HEK293 (cell line): ENCODE results near the gene RASSF9.

Source experiments
- BCL11A ChIP-seq: fragments of 450-650 bp; formaldehyde crosslinking; IDR thresholded peaks from 2 replicates; pipeline ENCODE4 v1.5.1; 2016; ENCODE audit warnings: low read depth, missing biosample characterization, missing genetic modification characterization
- BCL11B ChIP-seq: fragments of 450-650 bp; formaldehyde crosslinking; IDR thresholded peaks from 2 replicates; pipeline ENCODE4 v1.5.1; 2016; ENCODE audit warnings: low read depth, missing biosample characterization, missing genetic modification characterization
- GLI2 ChIP-seq: fragments of 450-650 bp; formaldehyde crosslinking; IDR thresholded peaks from 2 replicates; pipeline ENCODE4; 2017; ENCODE audit warnings: missing biosample characterization, missing genetic modification characterization, low read depth, borderline replicate concordance
- HOXD13 ChIP-seq: sonication (generic); formaldehyde crosslinking; IDR thresholded peaks from 2 replicates; pipeline ENCODE4 v1.8.0; 2022; ENCODE audit warnings: missing genetic modification reagents, borderline replicate concordance
- KLF10 ChIP-seq: fragments of 450-650 bp; IDR thresholded peaks from 2 replicates; pipeline ENCODE4 v1.5.1; 2018; ENCODE audit warnings: missing biosample characterization, mild to moderate bottlenecking, missing genetic modification characterization
- SCRT1 ChIP-seq: fragments of 450-650 bp; formaldehyde crosslinking; IDR thresholded peaks from 2 replicates; pipeline ENCODE4 v1.5.1; 2016; ENCODE audit warnings: missing biosample characterization, missing genetic modification characterization, borderline replicate concordance
- WT1 ChIP-seq: fragments of 450-650 bp; formaldehyde crosslinking; IDR thresholded peaks from 2 replicates; pipeline ENCODE4 v1.5.1; 2016; ENCODE audit warnings: missing biosample characterization, missing genetic modification characterization
- ZBTB8A ChIP-seq: fragments of 450-650 bp; formaldehyde crosslinking; IDR thresholded peaks from 2 replicates; pipeline ENCODE4 v1.5.1; 2016; ENCODE audit warnings: missing biosample characterization, missing genetic modification characterization
- ZFP69B ChIP-seq: fragments of 450-650 bp; formaldehyde crosslinking; IDR thresholded peaks from 2 replicates; pipeline ENCODE4 v1.5.1; 2016; ENCODE audit warnings: missing biosample characterization, missing genetic modification characterization
- ZNF146 ChIP-seq: fragments of 450-650 bp; formaldehyde crosslinking; IDR thresholded peaks from 2 replicates; pipeline ENCODE4 v1.5.1; 2016; ENCODE audit warnings: missing biosample characterization, missing genetic modification characterization
- ZNF24 ChIP-seq: fragments of 450-650 bp; formaldehyde crosslinking; IDR thresholded peaks from 2 replicates; pipeline ENCODE4 v1.5.1; 2016; ENCODE audit warnings: missing biosample characterization, missing genetic modification characterization
- ZNF394 ChIP-seq: fragments of 450-650 bp; formaldehyde crosslinking; IDR thresholded peaks from 2 replicates; pipeline ENCODE4 v1.5.1; 2016; ENCODE audit warnings: missing biosample characterization, missing genetic modification characterization, mild to moderate bottlenecking, moderate library complexity, borderline replicate concordance
- ZNF404 ChIP-seq: fragments of 450-650 bp; formaldehyde crosslinking; IDR thresholded peaks from 2 replicates; pipeline ENCODE4 v1.5.1; 2017; ENCODE audit warnings: missing biosample characterization, missing genetic modification characterization
- ZNF501 ChIP-seq: fragments of 450-650 bp; formaldehyde crosslinking; IDR thresholded peaks from 2 replicates; pipeline ENCODE4 v1.5.1; 2016; ENCODE audit warnings: missing biosample characterization, missing genetic modification characterization
- ZNF600 ChIP-seq: fragments of 450-650 bp; formaldehyde crosslinking; IDR thresholded peaks from 2 replicates; pipeline ENCODE4 v1.5.1; 2016; ENCODE audit warnings: missing biosample characterization, missing genetic modification characterization
- ZNF626 ChIP-seq: fragments of 450-650 bp; sonication (Bioruptor Pico); formaldehyde crosslinking; IDR thresholded peaks from 2 replicates; pipeline ENCODE4 v1.5.1; 2018; ENCODE audit warnings: missing biosample characterization, missing genetic modification characterization, inconsistent platforms
- ZNF660 ChIP-seq: fragments of 450-650 bp; IDR thresholded peaks from 2 replicates; pipeline ENCODE4 v1.5.1; 2018; ENCODE audit warnings: missing biosample characterization, mild to moderate bottlenecking, missing genetic modification characterization
- ZSCAN23 ChIP-seq: fragments of 450-650 bp; formaldehyde crosslinking; IDR thresholded peaks from 2 replicates; pipeline ENCODE4 v1.5.1; 2016; ENCODE audit warnings: missing biosample characterization, missing genetic modification characterization
- ZSCAN30 ChIP-seq: fragments of 450-650 bp; IDR thresholded peaks from 2 replicates; pipeline ENCODE4 v1.5.1; 2018; ENCODE audit warnings: missing biosample characterization, mild to moderate bottlenecking, missing genetic modification characterization, moderate library complexity
- TF ChIP-seq, protein P1 (sequence below): fragments of 450-650 bp; formaldehyde crosslinking; IDR thresholded peaks from 2 replicates; pipeline ENCODE4 v1.5.1; 2017; ENCODE audit warnings: missing biosample characterization, mild to moderate bottlenecking, missing genetic modification characterization, moderate library complexity
- TF ChIP-seq, protein P2 (sequence below): fragments of 450-650 bp; formaldehyde crosslinking; IDR thresholded peaks from 2 replicates; pipeline ENCODE4 v1.5.1; 2016; ENCODE audit warnings: missing biosample characterization, missing genetic modification characterization
- TF ChIP-seq, protein P3 (sequence below): fragments of 450-650 bp; formaldehyde crosslinking; optimal IDR thresholded peaks from 2 replicates; pipeline ENCODE3; 2016; ENCODE audit warnings: missing biosample characterization, mild to moderate bottlenecking, missing genetic modification characterization
- TF ChIP-seq, protein P4 (sequence below): fragments of 450-650 bp; formaldehyde crosslinking; IDR thresholded peaks from 2 replicates; pipeline ENCODE4 v1.5.1; 2017; ENCODE audit warnings: missing biosample characterization, missing genetic modification characterization
- TF ChIP-seq, protein P5 (sequence below): fragments of 450-650 bp; formaldehyde crosslinking; IDR thresholded peaks from 2 replicates; pipeline ENCODE4 v1.5.1; 2016; ENCODE audit warnings: missing biosample characterization, missing genetic modification characterization
- TF ChIP-seq, protein P6 (sequence below): fragments of 450-650 bp; formaldehyde crosslinking; IDR thresholded peaks from 2 replicates; pipeline ENCODE4 v1.5.1; 2016; ENCODE audit warnings: missing biosample characterization, missing genetic modification characterization, low read depth
- TF ChIP-seq, protein P7 (sequence below): fragments of 450-650 bp; formaldehyde crosslinking; IDR thresholded peaks from 2 replicates; pipeline ENCODE4 v1.5.1; 2016; ENCODE audit warnings: missing biosample characterization, missing genetic modification characterization

The RASSF9 gene

DNA sequence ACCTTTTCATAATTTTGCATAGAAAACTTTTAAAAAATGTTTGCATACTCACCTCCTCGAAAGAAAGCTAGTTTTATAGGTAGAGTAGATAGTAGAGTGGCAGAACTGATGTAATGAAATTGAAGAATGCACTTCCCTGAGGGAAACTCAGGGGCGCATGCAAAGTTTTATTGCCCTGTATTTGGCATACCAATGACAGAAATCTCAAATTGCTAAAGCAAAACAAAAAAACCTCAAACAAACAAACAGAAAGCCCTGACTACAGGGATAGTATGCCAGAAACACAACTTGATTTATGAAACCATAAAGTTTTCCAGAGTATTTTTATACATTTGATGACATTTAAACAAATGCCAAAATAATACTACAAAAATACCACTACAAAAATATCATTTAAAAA is 1.8 kb downstream of the RASSF9 start (continued):
- TF ChIP-seq ZNF394 (tag by site-specific recombination) (peak; percentile 50; the same call in 1 of the 2 replicates), GLI2 (peak; percentile 80), ZFP69B (tag by site-specific recombination) (peak; percentile 50; the same call in 1 of the 2 replicates), KLF10 (peak; percentile 70), ZNF404 (no peak), BCL11B (tag by site-specific recombination) (peak; percentile 92), WT1 (peak; percentile 90), HOXD13 (peak; percentile 74), ZBTB8A (tag by site-specific recombination) (peak; percentile 57), ZNF501 (peak; percentile 43; the same call in 1 of the 2 replicates), ZSCAN30 (tag by site-specific recombination) (peak; percentile 77; the same call in 1 of the 2 replicates), BCL11A (tag by site-specific recombination) (peak; percentile 80), ZNF626 (tag by site-specific recombination) (no peak), ZNF24 (tag by site-specific recombination) (peak; percentile 86), ZSCAN23 (0 out of 2 replicates have a peak, but pooled peaks have one; percentile 43), ZNF660 (tag by site-specific recombination) (peak; percentile 35; the same call in 1 of the 2 replicates), ZNF146 (tag by site-specific recombination) (0 out of 2 replicates have a peak, but pooled peaks have one; percentile 36), SCRT1 (tag by site-specific recombination) (peak; percentile 30; the same call in 1 of the 2 replicates), ZNF600 (tag by site-specific recombination) (peak; percentile 63)
- TF ChIP-seq, protein P1, sequence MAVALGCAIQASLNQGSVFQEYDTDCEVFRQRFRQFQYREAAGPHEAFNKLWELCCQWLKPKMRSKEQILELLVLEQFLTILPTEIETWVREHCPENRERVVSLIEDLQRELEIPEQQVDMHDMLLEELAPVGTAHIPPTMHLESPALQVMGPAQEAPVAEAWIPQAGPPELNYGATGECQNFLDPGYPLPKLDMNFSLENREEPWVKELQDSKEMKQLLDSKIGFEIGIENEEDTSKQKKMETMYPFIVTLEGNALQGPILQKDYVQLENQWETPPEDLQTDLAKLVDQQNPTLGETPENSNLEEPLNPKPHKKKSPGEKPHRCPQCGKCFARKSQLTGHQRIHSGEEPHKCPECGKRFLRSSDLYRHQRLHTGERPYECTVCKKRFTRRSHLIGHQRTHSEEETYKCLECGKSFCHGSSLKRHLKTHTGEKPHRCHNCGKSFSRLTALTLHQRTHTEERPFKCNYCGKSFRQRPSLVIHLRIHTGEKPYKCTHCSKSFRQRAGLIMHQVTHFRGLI (tag by site-specific recombination): peak; percentile 75; the same call in 1 of the 2 replicates
- TF ChIP-seq, protein P2, sequence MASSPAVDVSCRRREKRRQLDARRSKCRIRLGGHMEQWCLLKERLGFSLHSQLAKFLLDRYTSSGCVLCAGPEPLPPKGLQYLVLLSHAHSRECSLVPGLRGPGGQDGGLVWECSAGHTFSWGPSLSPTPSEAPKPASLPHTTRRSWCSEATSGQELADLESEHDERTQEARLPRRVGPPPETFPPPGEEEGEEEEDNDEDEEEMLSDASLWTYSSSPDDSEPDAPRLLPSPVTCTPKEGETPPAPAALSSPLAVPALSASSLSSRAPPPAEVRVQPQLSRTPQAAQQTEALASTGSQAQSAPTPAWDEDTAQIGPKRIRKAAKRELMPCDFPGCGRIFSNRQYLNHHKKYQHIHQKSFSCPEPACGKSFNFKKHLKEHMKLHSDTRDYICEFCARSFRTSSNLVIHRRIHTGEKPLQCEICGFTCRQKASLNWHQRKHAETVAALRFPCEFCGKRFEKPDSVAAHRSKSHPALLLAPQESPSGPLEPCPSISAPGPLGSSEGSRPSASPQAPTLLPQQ (tag by site-specific recombination): no peak
- TF ChIP-seq, protein P3, sequence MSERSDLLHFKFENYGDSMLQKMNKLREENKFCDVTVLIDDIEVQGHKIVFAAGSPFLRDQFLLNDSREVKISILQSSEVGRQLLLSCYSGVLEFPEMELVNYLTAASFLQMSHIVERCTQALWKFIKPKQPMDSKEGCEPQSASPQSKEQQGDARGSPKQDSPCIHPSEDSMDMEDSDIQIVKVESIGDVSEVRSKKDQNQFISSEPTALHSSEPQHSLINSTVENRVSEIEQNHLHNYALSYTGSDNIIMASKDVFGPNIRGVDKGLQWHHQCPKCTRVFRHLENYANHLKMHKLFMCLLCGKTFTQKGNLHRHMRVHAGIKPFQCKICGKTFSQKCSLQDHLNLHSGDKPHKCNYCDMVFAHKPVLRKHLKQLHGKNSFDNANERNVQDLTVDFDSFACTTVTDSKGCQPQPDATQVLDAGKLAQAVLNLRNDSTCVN (tag by site-specific recombination): no peak
- TF ChIP-seq, protein P4, sequence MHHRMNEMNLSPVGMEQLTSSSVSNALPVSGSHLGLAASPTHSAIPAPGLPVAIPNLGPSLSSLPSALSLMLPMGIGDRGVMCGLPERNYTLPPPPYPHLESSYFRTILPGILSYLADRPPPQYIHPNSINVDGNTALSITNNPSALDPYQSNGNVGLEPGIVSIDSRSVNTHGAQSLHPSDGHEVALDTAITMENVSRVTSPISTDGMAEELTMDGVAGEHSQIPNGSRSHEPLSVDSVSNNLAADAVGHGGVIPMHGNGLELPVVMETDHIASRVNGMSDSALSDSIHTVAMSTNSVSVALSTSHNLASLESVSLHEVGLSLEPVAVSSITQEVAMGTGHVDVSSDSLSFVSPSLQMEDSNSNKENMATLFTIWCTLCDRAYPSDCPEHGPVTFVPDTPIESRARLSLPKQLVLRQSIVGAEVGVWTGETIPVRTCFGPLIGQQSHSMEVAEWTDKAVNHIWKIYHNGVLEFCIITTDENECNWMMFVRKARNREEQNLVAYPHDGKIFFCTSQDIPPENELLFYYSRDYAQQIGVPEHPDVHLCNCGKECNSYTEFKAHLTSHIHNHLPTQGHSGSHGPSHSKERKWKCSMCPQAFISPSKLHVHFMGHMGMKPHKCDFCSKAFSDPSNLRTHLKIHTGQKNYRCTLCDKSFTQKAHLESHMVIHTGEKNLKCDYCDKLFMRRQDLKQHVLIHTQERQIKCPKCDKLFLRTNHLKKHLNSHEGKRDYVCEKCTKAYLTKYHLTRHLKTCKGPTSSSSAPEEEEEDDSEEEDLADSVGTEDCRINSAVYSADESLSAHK (tag by site-specific recombination): peak; percentile 83
- TF ChIP-seq, protein P5, sequence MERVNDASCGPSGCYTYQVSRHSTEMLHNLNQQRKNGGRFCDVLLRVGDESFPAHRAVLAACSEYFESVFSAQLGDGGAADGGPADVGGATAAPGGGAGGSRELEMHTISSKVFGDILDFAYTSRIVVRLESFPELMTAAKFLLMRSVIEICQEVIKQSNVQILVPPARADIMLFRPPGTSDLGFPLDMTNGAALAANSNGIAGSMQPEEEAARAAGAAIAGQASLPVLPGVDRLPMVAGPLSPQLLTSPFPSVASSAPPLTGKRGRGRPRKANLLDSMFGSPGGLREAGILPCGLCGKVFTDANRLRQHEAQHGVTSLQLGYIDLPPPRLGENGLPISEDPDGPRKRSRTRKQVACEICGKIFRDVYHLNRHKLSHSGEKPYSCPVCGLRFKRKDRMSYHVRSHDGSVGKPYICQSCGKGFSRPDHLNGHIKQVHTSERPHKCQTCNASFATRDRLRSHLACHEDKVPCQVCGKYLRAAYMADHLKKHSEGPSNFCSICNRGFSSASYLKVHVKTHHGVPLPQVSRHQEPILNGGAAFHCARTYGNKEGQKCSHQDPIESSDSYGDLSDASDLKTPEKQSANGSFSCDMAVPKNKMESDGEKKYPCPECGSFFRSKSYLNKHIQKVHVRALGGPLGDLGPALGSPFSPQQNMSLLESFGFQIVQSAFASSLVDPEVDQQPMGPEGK (tag by site-specific recombination): peak; percentile 71; the same call in 1 of the 2 replicates
- TF ChIP-seq, protein P6, sequence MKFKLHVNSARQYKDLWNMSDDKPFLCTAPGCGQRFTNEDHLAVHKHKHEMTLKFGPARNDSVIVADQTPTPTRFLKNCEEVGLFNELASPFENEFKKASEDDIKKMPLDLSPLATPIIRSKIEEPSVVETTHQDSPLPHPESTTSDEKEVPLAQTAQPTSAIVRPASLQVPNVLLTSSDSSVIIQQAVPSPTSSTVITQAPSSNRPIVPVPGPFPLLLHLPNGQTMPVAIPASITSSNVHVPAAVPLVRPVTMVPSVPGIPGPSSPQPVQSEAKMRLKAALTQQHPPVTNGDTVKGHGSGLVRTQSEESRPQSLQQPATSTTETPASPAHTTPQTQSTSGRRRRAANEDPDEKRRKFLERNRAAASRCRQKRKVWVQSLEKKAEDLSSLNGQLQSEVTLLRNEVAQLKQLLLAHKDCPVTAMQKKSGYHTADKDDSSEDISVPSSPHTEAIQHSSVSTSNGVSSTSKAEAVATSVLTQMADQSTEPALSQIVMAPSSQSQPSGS (tag by site-specific recombination): peak; percentile 61
- TF ChIP-seq, protein P7, sequence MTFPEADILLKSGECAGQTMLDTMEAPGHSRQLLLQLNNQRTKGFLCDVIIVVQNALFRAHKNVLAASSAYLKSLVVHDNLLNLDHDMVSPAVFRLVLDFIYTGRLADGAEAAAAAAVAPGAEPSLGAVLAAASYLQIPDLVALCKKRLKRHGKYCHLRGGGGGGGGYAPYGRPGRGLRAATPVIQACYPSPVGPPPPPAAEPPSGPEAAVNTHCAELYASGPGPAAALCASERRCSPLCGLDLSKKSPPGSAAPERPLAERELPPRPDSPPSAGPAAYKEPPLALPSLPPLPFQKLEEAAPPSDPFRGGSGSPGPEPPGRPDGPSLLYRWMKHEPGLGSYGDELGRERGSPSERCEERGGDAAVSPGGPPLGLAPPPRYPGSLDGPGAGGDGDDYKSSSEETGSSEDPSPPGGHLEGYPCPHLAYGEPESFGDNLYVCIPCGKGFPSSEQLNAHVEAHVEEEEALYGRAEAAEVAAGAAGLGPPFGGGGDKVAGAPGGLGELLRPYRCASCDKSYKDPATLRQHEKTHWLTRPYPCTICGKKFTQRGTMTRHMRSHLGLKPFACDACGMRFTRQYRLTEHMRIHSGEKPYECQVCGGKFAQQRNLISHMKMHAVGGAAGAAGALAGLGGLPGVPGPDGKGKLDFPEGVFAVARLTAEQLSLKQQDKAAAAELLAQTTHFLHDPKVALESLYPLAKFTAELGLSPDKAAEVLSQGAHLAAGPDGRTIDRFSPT (tag by site-specific recombination): no peak
